VCaP (cell line): Measurements from ENCODE around the gene FRAS1.
A peak's percentile ranks its signal among the peaks of the same experiment; 100 is the strongest.
"Not testable (repeated sequence)": the region's sequence is repeated elsewhere in the genome, so short reads cannot be mapped to it uniquely, and the experiment has no call there.

Experiments
- H3K27ac ChIP-seq: fragments of 450-650 bp; 2 replicates; pipeline ENCODE4 v1.5.1; 2017
- CTCF ChIP-seq: fragments of 450-650 bp; conservative IDR thresholded peaks from 2 replicates; pipeline ENCODE4 v1.5.1; 2017; ENCODE audit warnings: mild to moderate bottlenecking, moderate library complexity

FRAS1 gene

GRCh38 chr4:78545275-78546246 is 488.4 kb downstream of the FRAS1 start:
- TF ChIP-seq CTCF, result no peak
- peak overlapping the region; percentile 60 for H3K27ac ChIP-seq

- H3K27ac ChIP-seq, result not testable (repeated sequence)
Measured at GRCh38 chr4:78547899-78548298, 490.8 kb downstream of the FRAS1 start.

GRCh38 chr4:78548889-78549288 is 491.8 kb downstream of the FRAS1 start:
- H3K27ac ChIP-seq, result not testable (repeated sequence)

GRCh38 chr4:78551420-78552351 is 494.6 kb downstream of the FRAS1 start, which contains the start of gene ANXA3:
Gene ANXA3, plus strand, starts transcription at chr4:78551770. Its CDS starts 2,704 bp downstream, at chr4:78554474.
- H3K27ac ChIP-seq, result peak within 1 kb of the TSS; percentile 66
- no peak for TF ChIP-seq CTCF

GRCh38 chr4:78552389-78553042 is 495.4 kb downstream of the FRAS1 start:
- peak overlapping the region; percentile 66 for H3K27ac ChIP-seq
- no peak for TF ChIP-seq CTCF

GRCh38 chr4:78553043-78553396 is 495.9 kb downstream of the FRAS1 start:
- no peak for TF ChIP-seq CTCF
- H3K27ac ChIP-seq, result no peak overlapping the region

GRCh38 chr4:78553529-78554060 is 496.5 kb downstream of the FRAS1 start:
- H3K27ac ChIP-seq, result no peak overlapping the region
- no peak for TF ChIP-seq CTCF

- H3K27ac ChIP-seq, result no peak overlapping the region
- no peak for TF ChIP-seq CTCF
Measured at GRCh38 chr4:78556665-78557064, 499.5 kb downstream of the FRAS1 start.
